GM12801 (cell line): ENCODE measurements around the gene KIAA0825.

Experiments
- CTCF ChIP-seq: IDR thresholded peaks from one replicate; pipeline ENCODE4 v1.5.1; 2011; ENCODE audit warnings: control low read depth; ENCODE audit not compliant: insufficient read length; ENCODE audit errors: extremely low read depth

KIAA0825 gene

GRCh38 chr5:94159144-94159543 is 459.3 kb downstream of the KIAA0825 start:
- no peak for TF ChIP-seq CTCF

- TF ChIP-seq CTCF = no peak
These were observed 460.5 kb downstream of the KIAA0825 start for GRCh38 chr5:94157704-94158539.

- no peak for TF ChIP-seq CTCF
These were observed 463.7 kb downstream of the KIAA0825 start for GRCh38 chr5:94154672-94155071.

- TF ChIP-seq CTCF = no peak
These were observed 464.5 kb downstream of the KIAA0825 start for GRCh38 chr5:94153736-94154450.

- no peak for TF ChIP-seq CTCF
These were observed 478.1 kb downstream of the KIAA0825 start for GRCh38 chr5:94140300-94140699.

- no peak for TF ChIP-seq CTCF
These were observed 488.3 kb downstream of the KIAA0825 start for GRCh38 chr5:94130077-94130476.

GRCh38 chr5:94125107-94125506 is 493.3 kb downstream of the KIAA0825 start:
- TF ChIP-seq CTCF = no peak
